Measurements from ENCODE around the gene LGALS12.
A peak's percentile ranks its signal among the peaks of the same experiment; 100 is the strongest.
"Not testable (repeated sequence)": the region's sequence is repeated elsewhere in the genome, so short reads cannot be mapped to it uniquely, and the experiment has no call there.

Gene LGALS12

DNA sequence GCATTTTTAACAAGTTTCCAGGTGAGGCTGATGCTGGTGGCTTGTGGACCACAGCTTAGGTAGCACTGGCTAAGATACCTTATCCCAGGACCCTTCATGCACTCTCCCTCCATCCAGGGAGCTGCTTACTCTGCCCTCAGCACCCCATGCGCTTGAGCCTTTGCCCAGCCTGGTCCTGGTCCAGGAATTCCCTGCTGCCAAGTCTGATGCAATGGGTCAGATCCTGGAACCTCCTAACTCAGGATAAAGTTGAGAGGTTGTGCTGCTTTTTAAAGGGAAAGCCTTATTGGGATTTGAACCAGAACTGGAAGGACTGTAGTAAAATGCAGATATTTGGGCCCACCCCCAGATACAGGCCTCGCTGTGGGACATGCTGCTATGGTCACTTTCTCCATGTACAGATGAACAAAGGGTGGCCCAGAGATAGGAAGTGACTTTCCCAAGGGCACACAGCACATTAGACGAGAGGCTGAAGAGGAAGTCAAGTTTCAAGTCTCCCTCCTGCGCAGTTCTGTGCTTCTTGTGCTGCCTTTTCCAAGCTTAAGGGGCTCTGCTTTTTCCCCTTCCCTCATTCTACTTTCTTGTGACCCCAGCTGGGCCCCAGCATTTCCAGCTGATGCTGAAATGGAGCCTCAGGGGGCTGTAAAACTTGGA lies 824 bp upstream of the LGALS12 start:
- DNase-seq (ENCODE audit: low read depth in 2 of 2) = no peak

DNA sequence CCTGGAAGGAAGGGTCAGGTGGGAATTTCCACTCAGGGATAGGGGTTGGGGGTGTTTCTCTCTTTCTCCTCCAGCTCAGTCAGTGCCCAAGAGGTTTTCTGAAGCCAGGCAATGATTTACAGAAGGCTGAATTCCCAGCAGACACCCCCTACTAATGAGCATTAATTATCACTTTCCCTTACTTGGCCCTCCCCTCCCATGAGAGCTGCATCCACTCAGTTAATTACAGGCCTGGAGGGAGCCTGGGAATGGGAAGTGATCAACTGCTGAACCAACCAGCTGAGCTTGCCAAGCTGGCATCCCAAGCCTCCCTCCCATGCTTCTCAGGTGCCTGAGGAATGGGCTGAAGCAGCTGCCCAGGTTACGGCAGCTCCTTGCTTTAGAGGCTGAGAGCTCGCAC lies 992 bp downstream of the LGALS12 start:
- DNase-seq (ENCODE audit: low read depth in 2 of 2) = no peak

DNA sequence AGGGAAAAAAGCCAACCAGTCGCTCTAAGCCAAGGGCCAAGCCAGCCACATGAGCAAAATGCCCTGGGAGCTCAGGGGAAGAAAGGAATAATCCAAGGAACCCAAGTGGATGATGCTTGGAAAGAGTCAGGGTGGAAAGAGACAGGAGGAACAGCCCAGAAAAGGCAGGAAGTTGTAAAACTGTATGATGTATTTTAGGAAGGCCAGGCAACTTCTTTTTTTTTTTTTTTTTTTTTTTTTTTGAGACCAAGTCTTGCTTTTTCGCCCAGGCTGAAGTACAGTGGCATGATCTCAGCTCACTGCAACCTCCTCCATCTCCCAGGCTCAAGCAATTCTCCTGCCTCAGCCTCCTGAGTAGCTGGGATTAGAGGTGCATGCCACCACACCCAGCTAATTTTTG lies 1.6 kb downstream of the LGALS12 start:
- DNase-seq (ENCODE audit: low read depth in 2 of 2) = no peak

- no peak for DNase-seq (ENCODE audit: low read depth in 2 of 2)
These were observed 2.1 kb downstream of the LGALS12 start for GRCh38 chr11:63508009-63508408.

GRCh38 chr11:63508745-63509144 lies 2.9 kb downstream of the LGALS12 start:
- DNase-seq (ENCODE audit: low read depth in 2 of 2) = no peak

GRCh38 chr11:63510360-63511047 lies 4.6 kb downstream of the LGALS12 start:
- DNase-seq (ENCODE audit: low read depth in 2 of 2) = no peak

- no peak for DNase-seq (ENCODE audit: low read depth in 2 of 2)
These were observed 5.3 kb downstream of the LGALS12 start for GRCh38 chr11:63511048-63511748.

GRCh38 chr11:63512816-63513215 lies 6.9 kb downstream of the LGALS12 start:
- no peak for DNase-seq (ENCODE audit: low read depth in 2 of 2)

- no peak for DNase-seq (ENCODE audit: low read depth in 2 of 2)
These were observed 10.2 kb downstream of the LGALS12 start for GRCh38 chr11:63516109-63516508.

- no peak for DNase-seq (ENCODE audit: low read depth in 2 of 2)
These were observed 11.3 kb downstream of the LGALS12 start for GRCh38 chr11:63517156-63517555.

GRCh38 chr11:63518548-63518947 lies 12.7 kb downstream of the LGALS12 start:
- DNase-seq (ENCODE audit: low read depth in 2 of 2) = no peak

GRCh38 chr11:63520606-63521170 lies 14.8 kb downstream of the LGALS12 start:
- no peak for DNase-seq (ENCODE audit: low read depth in 2 of 2)

GRCh38 chr11:63521896-63522295 lies 16.0 kb downstream of the LGALS12 start:
- DNase-seq (ENCODE audit: low read depth in 2 of 2) = no peak

DNA sequence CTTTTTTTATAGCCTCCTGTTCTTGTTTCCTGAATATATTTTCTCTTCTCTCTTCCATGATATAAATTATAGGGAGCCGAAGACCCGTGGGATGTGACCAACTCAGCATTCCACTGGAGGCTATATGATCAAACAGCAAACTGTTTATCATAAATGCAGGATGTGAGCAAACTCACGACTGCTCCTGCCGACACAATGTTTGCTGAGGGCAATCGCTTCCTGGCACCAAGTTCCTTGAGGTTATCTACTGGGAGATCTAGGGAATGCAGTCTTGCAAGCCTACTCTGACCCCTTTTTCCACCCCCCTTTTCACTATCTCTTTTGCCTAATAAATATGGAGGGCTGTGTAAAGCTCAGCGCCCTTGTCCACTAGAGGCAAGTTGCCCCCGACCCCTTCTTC lies 17.3 kb downstream of the LGALS12 start:
- DNase-seq (ENCODE audit: low read depth in 2 of 2) = no peak

GRCh38 chr11:63527667-63528066 lies 21.8 kb downstream of the LGALS12 start:
- no peak for DNase-seq (ENCODE audit: low read depth in 2 of 2)

DNA sequence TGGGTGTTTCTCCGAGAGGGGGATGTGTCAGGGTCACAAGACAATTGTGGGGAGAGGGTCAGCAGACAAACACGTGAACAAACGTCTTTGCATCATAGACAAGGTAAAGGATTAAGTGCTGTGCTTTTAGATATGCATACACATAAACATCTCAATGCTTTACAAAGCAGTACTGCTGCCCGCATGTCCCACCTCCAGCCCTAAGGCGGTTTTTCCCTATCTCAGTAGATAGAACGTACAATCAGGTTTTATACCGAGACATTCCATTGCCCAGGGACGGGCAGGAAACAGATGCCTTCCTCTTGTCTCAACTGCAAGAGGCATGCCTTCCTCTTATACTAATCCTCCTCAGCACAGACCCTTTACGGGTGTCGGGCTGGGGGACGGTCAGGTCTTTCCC lies 22.3 kb downstream of the LGALS12 start:
- DNase-seq (ENCODE audit: low read depth in 2 of 2) = not testable (repeated sequence)

DNA sequence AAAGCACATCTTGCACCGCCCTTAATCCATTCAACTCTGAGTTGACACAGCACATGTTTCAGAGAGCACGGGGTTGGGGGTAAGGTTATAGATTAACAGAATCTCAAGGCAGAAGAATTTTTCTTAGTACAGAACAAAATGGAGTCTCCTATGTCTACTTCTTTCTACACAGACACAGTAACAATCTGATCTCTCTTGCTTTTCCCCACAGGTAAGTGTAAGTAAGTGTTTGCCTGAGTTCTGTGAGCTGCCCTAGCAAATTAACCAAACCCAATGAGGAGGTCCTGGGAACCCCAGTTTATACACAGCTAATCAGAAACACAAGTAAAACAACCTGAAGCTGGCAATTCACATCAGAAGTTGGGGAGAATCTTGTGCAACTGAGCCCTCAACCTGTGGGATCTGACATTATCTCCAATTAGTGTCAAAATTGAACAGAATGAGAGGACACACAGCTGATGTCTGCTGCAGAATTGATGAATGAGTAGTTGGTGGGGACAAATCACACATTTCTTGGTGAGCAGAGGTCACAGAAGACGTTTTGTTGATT lies 22.9 kb downstream of the LGALS12 start:
- not testable (repeated sequence) for DNase-seq (ENCODE audit: low read depth in 2 of 2)

DNA sequence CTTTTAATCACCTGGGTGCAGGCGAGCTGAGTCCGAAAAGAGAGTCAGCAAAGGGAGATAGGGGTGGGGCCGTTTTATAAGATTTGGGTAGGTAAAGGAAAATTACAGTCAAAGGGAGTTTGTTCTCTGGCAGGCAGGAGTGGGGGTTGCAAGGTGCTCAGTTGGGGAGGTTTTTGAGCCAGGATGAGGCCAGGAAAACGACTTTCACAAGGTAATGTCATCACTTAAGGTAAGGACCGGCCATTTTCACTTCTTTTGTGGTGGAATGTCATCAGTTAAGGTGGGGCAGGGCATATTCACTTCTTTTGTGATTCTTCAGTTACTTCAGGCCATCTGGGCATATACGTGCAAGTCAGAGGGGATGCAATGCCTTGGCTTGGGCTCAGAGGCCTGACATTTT lies 23.5 kb downstream of the LGALS12 start:
- not testable (repeated sequence) for DNase-seq (ENCODE audit: low read depth in 2 of 2)

DNA sequence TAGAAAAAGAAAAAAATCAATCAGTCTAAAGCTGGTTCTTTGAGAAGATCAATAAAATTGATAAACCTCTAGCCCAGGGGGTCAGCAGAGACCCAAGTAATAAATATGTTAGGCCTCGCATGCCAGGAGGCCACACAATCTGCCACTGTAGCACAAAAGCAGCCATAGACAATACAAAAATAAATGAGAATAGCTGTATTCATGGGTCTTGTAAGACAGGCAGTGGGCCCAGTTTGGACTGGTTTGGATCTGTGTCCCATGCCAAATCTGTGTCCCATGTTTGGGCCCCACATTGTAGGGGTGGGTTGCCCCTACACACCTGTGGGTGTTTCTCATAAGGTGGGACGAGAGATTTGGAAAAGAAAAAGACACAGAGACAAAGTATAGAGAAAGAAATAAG lies 24.1 kb downstream of the LGALS12 start:
- no peak for DNase-seq (ENCODE audit: low read depth in 2 of 2)

- DNase-seq (ENCODE audit: low read depth in 2 of 2) = peak; percentile 45
These were observed 25.3 kb downstream of the LGALS12 start for GRCh38 chr11:63531074-63531792.

DNA sequence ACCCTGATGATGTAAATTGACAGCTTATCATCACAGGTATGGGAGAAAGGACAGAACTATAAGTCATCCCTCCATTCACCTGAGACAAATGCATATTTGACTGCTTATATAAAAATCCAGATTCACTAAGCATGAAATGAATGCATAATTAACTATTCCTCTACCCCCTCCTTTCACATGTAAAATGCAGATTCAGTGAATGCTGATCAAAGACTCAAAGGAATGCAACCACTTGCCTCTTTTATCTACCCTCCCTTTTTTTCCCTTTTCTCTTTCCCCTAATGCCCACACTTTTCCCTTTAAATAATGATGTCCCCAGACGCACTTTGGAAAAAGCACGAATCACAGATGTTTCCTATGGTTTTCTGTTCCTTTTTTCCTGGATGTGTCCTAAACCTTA lies 26.2 kb downstream of the LGALS12 start:
- no peak for DNase-seq (ENCODE audit: low read depth in 2 of 2)
